Hematopoietic multipotent progenitor cell treated with erythropoietin and hydrocortisone succinate and interleukin-3 and kit ligand, for 17 days (in vitro differentiated cells): ENCODE measurements around the gene AMPH.
"Not testable (repeated sequence)": the region's sequence is repeated elsewhere in the genome, so short reads cannot be mapped to it uniquely, and the experiment has no call there.

Experiments
- DNase-seq: peaks from one replicate; pipeline ENCODE4 v3.0.0-alpha.2; 2015; ENCODE audit warnings: low spot score

The AMPH gene

GRCh38 chr7:38349869-38350583 is 281.1 kb downstream of the AMPH start:
- DNase-seq: peak; percentile 12

- DNase-seq: not testable (repeated sequence)
Measured at GRCh38 chr7:38349126-38349795, 281.9 kb downstream of the AMPH start.

- DNase-seq: peak; percentile 19
Measured at GRCh38 chr7:38345299-38346172, 285.6 kb downstream of the AMPH start.

GRCh38 chr7:38344741-38345140 is 286.4 kb downstream of the AMPH start:
- not testable (repeated sequence) for DNase-seq

DNA sequence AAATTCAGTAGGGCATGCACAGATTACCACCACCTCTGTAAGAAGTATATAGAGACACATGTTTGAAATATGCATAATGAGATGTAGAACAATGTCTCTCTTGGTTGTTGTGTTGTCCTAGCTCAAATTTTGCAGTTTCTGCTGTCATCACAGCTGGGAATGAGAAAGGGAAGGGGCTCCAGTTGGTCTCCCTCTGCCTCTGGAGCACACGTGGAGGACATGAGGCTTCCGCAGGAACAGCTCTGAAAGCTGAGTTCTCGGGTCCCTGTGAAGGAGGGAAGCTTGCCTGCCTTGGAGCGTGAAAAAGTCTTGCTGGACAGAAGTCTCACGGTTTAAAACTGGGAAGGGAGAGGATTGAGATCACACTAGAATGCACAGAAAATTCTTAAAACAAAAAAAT is 289.0 kb downstream of the AMPH start:
- not testable (repeated sequence) for DNase-seq

- DNase-seq: not testable (repeated sequence)
Measured at GRCh38 chr7:38341172-38341705, 289.9 kb downstream of the AMPH start.

GRCh38 chr7:38339953-38340819 is 291.0 kb downstream of the AMPH start:
- DNase-seq: no peak

- not testable (repeated sequence) for DNase-seq
Measured at GRCh38 chr7:38336148-38336515, 295.0 kb downstream of the AMPH start.

DNA sequence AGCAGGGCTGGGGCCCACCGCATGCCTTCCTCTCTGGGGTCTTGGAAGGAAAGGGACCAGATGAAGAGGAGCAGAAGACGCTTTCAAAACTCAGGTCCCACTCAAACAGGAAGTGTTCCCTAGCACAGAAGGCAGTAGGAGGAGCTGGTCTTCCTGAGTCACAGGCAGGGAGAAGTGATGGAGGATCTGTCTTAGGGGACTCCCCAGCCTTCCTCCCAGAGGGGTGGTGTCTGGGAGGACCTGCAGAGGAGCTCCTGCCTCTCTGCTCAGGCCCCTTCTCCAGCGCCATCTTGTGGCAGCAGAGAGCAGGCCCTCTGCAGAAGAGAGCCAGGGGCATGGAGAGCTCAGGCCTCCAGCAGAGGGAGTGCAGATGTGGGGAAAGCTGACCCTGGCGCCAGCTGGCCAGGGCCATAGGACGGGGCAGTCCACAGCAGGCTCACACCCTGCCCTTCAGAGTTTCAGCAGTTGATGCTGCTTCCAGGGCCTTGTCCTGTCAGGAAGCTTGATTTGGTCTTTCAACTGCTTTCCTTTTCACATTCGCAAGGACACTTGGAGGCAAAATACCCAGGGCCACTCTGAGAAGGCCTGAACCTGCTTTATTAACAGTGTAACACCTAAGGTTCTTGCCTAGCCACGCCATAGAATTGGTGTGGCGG is 295.6 kb downstream of the AMPH start:
- peak; percentile 69 for DNase-seq

DNA sequence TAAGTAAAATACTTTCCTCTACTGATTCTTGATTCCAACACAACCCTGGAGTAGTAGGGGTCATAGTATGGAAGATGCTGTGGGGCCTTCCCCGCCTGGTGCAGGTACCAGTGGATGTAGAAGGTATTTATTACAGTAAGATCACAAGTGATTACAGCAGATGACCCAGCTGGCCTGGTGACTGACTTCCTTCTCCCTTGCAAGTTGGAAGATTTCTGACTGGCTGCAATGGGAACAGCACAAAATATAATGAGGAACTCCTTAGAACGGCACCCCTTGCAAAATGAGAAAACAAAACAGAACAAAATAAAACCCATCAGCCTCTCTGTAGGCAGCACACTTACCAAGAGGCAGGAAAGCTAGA is 296.1 kb downstream of the AMPH start:
- DNase-seq: no peak

- DNase-seq: no peak
Measured at GRCh38 chr7:38334163-38334562, 297.0 kb downstream of the AMPH start.
